ENCODE results near the gene RAB3GAP2.
A peak's percentile ranks its signal among the peaks of the same experiment; 100 is the strongest.
"Not testable (repeated sequence)": the region's sequence is repeated elsewhere in the genome, so short reads cannot be mapped to it uniquely, and the experiment has no call there.

Gene RAB3GAP2

DNA sequence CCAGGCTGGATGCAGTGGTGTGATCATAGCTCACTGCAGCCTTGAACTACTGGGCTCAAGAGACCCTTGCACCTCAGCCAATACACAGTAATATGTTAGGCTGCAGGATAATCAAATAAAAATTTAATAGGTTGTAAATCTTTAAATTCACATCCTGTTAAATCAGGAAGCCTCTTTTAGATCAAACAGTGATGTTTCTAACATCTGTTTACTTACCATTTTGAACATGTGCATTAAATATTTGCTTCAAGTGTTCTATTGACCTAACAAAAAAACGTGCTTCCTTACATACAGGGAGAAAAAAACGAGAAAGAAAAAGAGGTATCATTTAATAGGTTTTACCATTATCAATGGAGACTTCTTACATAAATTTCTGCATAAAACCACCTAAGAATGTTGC is 107.7 kb downstream of the RAB3GAP2 start:
- H3K9me3 Mint-ChIP-seq = no peaks in the 10 kb centered on the region
- DNase-seq (ENCODE audit: low spot score in 2 of 2) (no peak), ATAC-seq (replicated peaks; ENCODE audit: extremely low read depth, poor library complexity, severe bottlenecking) (no peak)
- no peak overlapping the region for H3K27ac Mint-ChIP-seq (ENCODE audit: low read depth)
- H3K36me3 Mint-ChIP-seq (ENCODE audit: insufficient read depth) = peaks cover 35% of the 10 kb centered on the region
- H3K27me3 Mint-ChIP-seq = no peaks in the 10 kb centered on the region
- H3K4me1 Mint-ChIP-seq = peaks cover 8% of the 10 kb centered on the region
- H3K4me3 Mint-ChIP-seq = no peak overlapping the region

DNA sequence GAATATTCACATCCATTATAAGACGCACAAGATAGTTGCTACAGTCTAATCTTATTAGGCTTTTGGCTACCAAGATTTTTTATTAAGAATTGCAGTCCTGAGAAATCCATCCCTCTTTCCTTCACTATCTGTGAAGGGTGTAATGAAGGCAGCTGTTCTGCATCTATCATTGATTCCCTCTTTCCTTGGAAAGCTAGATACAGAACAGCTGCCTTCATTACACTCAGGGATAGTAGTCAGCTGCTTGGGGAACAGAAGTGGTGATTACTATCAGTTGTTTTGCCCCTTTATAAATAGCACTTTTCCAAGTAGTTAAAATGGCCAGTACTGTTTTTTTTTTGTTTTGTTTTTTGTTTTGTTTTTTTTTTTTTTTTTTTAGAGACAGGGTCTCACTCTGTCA is 108.1 kb downstream of the RAB3GAP2 start:
- DNase-seq (ENCODE audit: low spot score in 2 of 2) = no peak
- Mint-ChIP-seq H3K9me3 (no peaks in the 10 kb centered on the region), H3K27ac (ENCODE audit: low read depth) (no peak overlapping the region), H3K27me3 (no peaks in the 10 kb centered on the region), H3K4me3 (no peak overlapping the region), H3K36me3 (ENCODE audit: insufficient read depth) (peaks cover 31% of the 10 kb centered on the region), H3K4me1 (peaks cover 5% of the 10 kb centered on the region)
- no peak for ATAC-seq (replicated peaks; ENCODE audit: extremely low read depth, poor library complexity, severe bottlenecking)

DNA sequence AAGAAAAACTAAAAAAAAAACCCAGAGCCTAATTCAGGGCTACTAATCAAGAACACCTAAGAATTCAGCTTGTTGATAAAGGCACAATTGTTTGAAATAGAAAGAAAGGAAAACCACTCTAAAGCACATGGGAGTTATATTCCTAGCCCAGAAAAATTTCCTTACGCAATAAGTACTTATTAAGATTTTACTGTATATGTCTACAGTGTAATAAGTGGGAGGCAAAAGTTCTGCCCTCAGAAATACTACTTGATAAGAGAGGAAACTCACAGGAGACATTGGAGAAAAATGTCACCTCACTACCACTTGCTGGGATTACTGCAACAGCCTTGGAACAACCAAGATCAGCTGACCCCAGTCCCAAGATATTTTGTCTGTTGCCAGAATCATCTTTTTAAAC is 112.2 kb downstream of the RAB3GAP2 start:
- ATAC-seq (replicated peaks; ENCODE audit: extremely low read depth, poor library complexity, severe bottlenecking) = no peak
- no peak for DNase-seq (ENCODE audit: low spot score in 2 of 2)
- H3K27ac Mint-ChIP-seq (ENCODE audit: low read depth) = peak overlapping the region; percentile 19
- H3K4me3 Mint-ChIP-seq = no peak overlapping the region
- H3K4me1 Mint-ChIP-seq = peaks cover 13% of the 10 kb centered on the region
- H3K27me3 Mint-ChIP-seq = no peaks in the 10 kb centered on the region
- H3K36me3 Mint-ChIP-seq (ENCODE audit: insufficient read depth) = peaks cover 29% of the 10 kb centered on the region
- no peaks in the 10 kb centered on the region for H3K9me3 Mint-ChIP-seq

DNA sequence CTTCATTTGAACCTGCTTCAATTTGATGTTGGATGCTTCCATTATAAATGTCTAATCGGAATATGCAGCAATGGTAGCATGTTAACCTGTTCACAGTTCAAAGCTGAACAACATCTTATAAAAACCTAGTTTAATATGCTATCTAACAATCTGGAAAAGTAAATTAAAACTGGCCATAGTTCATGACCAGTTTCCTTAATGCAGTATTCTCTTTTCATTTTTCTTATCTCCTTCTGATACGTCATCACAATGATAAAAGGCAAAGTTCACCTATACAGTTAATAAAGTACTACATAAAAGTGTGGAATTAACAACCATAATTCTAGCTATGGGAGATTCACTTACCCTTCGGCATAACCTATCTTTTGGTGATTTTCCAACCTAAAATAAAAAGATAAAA is 113.2 kb downstream of the RAB3GAP2 start:
- no peak overlapping the region for H3K4me3 Mint-ChIP-seq
- ATAC-seq (replicated peaks; ENCODE audit: extremely low read depth, poor library complexity, severe bottlenecking) (no peak), DNase-seq (ENCODE audit: low spot score in 2 of 2) (no peak)
- peaks cover 13% of the 10 kb centered on the region for H3K4me1 Mint-ChIP-seq
- H3K27me3 Mint-ChIP-seq = no peaks in the 10 kb centered on the region
- H3K9me3 Mint-ChIP-seq = no peaks in the 10 kb centered on the region
- H3K27ac Mint-ChIP-seq (ENCODE audit: low read depth) = no peak overlapping the region
- peaks cover 31% of the 10 kb centered on the region for H3K36me3 Mint-ChIP-seq (ENCODE audit: insufficient read depth)

DNA sequence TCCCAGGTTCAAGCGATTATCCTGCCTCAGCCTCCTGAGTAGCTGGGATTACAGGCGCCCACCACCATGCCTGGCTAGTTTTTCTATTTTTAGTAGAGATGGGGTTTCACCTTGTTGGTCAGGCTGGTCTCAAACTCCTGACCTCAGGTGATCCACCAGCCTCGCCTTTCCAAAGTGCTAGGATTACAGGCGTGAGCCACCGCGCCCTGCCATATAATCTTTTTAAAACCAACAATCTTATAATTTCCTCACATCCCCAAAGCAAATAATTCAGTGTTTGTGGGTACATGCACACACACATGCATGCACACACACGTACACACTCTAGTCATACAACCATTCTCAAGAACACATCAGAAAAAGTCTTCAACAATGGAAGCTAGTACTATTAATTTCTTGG is 113.7 kb downstream of the RAB3GAP2 start:
- H3K9me3 Mint-ChIP-seq; ATAC-seq (replicated peaks; ENCODE audit: extremely low read depth, poor library complexity, severe bottlenecking); H3K4me3 Mint-ChIP-seq; H3K27me3 Mint-ChIP-seq; DNase-seq (ENCODE audit: low spot score in 2 of 2); H3K27ac Mint-ChIP-seq (ENCODE audit: low read depth): not testable (repeated sequence)
- H3K36me3 Mint-ChIP-seq (ENCODE audit: insufficient read depth) = peaks cover 34% of the 10 kb centered on the region
- peaks cover 13% of the 10 kb centered on the region for H3K4me1 Mint-ChIP-seq

DNA sequence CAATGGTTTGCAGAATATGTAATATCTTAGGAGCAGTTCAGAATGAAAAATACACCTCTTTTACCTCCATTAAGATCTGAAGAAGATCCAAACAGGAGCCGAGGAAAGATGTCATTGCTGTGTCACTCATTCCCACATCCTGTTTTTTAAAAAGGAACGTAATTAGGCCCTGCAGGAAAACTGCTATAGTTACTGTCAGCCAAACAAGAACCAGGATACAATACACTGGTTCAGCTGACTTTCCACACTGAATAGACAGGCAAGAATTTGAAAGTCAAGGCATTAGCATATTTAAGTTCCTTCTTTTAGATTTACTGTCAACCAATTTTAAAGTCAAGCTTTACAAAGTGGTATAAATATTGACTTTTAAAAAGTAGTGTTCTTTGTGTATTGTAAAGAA is 114.5 kb downstream of the RAB3GAP2 start:
- peaks cover 37% of the 10 kb centered on the region for H3K36me3 Mint-ChIP-seq (ENCODE audit: insufficient read depth)
- H3K27ac Mint-ChIP-seq (ENCODE audit: low read depth) = no peak overlapping the region
- H3K4me1 Mint-ChIP-seq = peaks cover 13% of the 10 kb centered on the region
- DNase-seq (ENCODE audit: low spot score in 2 of 2) (no peak), ATAC-seq (replicated peaks; ENCODE audit: extremely low read depth, poor library complexity, severe bottlenecking) (no peak)
- no peaks in the 10 kb centered on the region for H3K27me3 Mint-ChIP-seq
- no peak overlapping the region for H3K4me3 Mint-ChIP-seq
- H3K9me3 Mint-ChIP-seq = no peaks in the 10 kb centered on the region

DNA sequence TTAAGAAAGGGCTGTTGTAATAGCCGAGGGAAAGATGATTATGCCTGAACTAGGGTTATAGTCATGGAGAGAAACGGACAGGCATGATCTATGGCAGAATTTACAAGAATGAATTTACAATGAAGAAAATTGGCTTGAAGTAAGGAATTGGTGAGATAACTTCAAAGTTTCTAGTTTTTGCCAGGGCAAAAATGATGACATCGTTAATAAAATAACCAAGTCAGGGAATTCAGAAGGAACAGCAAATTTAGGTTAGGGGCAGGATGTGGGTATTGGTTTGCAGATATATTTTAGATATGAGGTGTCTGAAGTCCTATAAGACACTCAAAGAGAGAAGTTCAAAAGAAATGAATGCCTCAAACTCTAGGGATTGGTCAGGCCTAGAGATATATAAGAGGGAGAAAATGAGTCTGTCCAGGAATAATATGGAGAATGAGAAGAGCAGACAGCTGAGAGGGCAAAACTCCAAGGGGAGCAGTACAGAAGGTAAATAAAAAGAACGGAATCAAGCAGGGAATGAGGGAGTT is 115.6 kb downstream of the RAB3GAP2 start:
- Mint-ChIP-seq H3K4me3 (no peak overlapping the region), H3K4me1 (peaks cover 13% of the 10 kb centered on the region), H3K27ac (ENCODE audit: low read depth) (peak overlapping the region; percentile 24), H3K9me3 (no peaks in the 10 kb centered on the region), H3K36me3 (ENCODE audit: insufficient read depth) (peaks cover 41% of the 10 kb centered on the region), H3K27me3 (no peaks in the 10 kb centered on the region)
- DNase-seq (ENCODE audit: low spot score in 2 of 2) (no peak), ATAC-seq (replicated peaks; ENCODE audit: extremely low read depth, poor library complexity, severe bottlenecking) (no peak)

DNA sequence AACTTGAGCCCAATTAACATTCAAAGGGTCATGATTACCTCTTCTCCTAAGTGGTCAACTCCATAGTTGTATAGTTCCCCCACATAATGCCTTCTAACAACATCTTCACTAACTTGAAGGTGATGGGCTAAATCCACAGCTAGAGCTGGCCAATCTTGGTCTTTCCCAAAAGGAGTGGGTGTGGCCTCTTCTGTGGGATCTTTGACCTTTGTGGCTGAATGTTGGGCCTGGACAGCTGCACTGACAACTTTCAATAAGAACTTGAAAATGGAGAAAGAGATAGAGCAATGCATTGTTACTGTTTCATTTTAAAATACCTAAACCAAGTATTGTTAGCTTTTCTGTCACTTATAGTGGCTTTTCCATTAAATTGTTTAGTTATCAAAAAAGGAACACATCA is 119.1 kb downstream of the RAB3GAP2 start:
- DNase-seq (ENCODE audit: low spot score in 2 of 2) = no peak
- Mint-ChIP-seq H3K27ac (ENCODE audit: low read depth) (no peak overlapping the region), H3K27me3 (no peaks in the 10 kb centered on the region), H3K4me3 (no peak overlapping the region), H3K4me1 (peaks cover 9% of the 10 kb centered on the region), H3K36me3 (ENCODE audit: insufficient read depth) (peaks cover 36% of the 10 kb centered on the region), H3K9me3 (no peaks in the 10 kb centered on the region)
- no peak for ATAC-seq (replicated peaks; ENCODE audit: extremely low read depth, poor library complexity, severe bottlenecking)

DNA sequence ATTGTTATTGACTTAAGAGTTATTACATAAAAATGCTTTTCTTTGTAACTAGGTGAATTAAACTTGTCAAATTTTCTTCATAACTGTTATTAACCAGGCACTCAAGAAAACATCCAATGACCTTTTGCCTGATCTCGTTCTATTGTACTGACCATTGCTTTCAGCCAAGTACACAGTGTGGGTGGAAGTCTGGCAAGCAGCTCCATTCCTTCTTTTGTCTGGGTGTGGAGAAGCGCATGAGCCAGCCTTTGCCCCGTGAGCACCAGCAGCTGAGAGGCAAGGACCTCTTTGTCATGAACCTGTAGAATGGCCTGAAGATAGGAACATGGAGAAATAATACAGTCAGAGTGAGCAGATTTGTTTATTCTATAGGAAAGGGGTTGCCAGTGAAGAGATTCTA is 120.8 kb downstream of the RAB3GAP2 start:
- Mint-ChIP-seq H3K4me3 (no peak overlapping the region), H3K27me3 (no peaks in the 10 kb centered on the region), H3K9me3 (no peaks in the 10 kb centered on the region), H3K27ac (ENCODE audit: low read depth) (no peak overlapping the region), H3K36me3 (ENCODE audit: insufficient read depth) (peaks cover 35% of the 10 kb centered on the region), H3K4me1 (peaks cover 3% of the 10 kb centered on the region)
- no peak for ATAC-seq (replicated peaks; ENCODE audit: extremely low read depth, poor library complexity, severe bottlenecking)
- DNase-seq (ENCODE audit: low spot score in 2 of 2) = no peak

DNA sequence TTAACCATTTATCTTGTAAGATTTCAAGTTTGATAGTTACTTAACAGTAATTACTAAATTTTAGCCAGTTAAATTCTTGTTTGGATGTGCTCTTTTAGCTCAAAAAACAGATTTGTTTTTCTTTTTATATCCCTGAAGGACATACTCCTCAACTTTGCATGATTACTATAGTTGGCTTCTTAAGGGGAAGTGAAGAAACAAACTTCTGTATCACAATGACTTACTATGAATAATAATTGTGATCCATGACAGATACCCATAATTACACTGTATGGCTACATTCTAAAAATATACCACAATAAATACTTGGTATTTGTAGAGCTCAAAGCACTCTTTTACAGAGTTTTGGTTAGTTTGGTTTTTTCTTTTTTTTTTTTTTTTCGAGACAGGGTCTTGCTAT is 122.5 kb downstream of the RAB3GAP2 start:
- Mint-ChIP-seq H3K4me3 (no peak overlapping the region), H3K9me3 (no peaks in the 10 kb centered on the region), H3K4me1 (no peaks in the 10 kb centered on the region), H3K36me3 (ENCODE audit: insufficient read depth) (peaks cover 38% of the 10 kb centered on the region), H3K27me3 (no peaks in the 10 kb centered on the region), H3K27ac (ENCODE audit: low read depth) (no peak overlapping the region)
- ATAC-seq (replicated peaks; ENCODE audit: extremely low read depth, poor library complexity, severe bottlenecking) (no peak), DNase-seq (ENCODE audit: low spot score in 2 of 2) (no peak)

DNA sequence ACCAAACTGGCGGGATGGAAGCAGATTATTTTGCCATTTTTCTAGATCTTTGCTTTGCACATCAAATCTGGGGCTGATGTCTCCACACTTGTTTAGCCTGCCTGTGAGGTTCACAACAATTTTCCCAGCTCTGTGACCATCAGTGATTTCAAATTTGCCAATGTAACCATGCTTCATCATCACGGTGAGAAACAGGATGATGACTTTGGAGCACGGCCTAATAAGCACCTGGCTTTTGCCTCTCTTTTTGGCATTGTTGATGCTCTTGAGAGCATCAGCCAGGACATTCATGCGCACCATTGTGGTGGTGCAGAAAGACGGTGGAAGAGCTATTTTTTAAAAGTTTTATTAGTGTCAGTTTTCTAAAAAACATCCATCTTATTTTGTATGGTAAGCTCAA is 128.2 kb downstream of the RAB3GAP2 start:
- no peaks in the 10 kb centered on the region for H3K9me3 Mint-ChIP-seq
- no peak for ATAC-seq (replicated peaks; ENCODE audit: extremely low read depth, poor library complexity, severe bottlenecking)
- H3K4me1 Mint-ChIP-seq = no peaks in the 10 kb centered on the region
- H3K36me3 Mint-ChIP-seq (ENCODE audit: insufficient read depth) = peaks cover 44% of the 10 kb centered on the region
- no peak for DNase-seq (ENCODE audit: low spot score in 2 of 2)
- no peak overlapping the region for H3K4me3 Mint-ChIP-seq
- H3K27ac Mint-ChIP-seq (ENCODE audit: low read depth) = no peak overlapping the region
- H3K27me3 Mint-ChIP-seq = no peaks in the 10 kb centered on the region

DNA sequence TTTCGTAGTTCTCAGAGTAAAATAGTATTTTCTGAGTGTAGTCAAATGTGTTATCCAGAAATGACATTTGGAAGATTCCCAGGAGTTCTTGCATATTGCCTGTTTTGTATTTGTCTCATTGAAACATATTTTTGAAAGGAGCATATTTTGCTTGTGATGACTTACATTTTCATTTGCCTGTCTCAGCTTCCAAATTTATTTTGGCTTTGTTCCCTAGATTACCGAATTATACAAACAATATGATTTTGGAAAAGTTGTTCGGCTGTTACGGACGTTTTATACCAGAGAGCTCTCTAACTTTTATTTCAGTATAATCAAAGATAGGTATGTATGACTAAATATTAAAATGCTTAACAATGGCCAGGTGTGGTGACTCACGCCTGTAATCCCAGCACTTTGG is 132.3 kb downstream of the RAB3GAP2 start:
- Mint-ChIP-seq H3K27ac (ENCODE audit: low read depth) (peak overlapping the region; percentile 46), H3K36me3 (ENCODE audit: insufficient read depth) (peaks cover 59% of the 10 kb centered on the region), H3K4me3 (no peak overlapping the region), H3K9me3 (no peaks in the 10 kb centered on the region), H3K4me1 (peaks cover 10% of the 10 kb centered on the region), H3K27me3 (no peaks in the 10 kb centered on the region)
- ATAC-seq (replicated peaks; ENCODE audit: extremely low read depth, poor library complexity, severe bottlenecking) (no peak), DNase-seq (ENCODE audit: low spot score in 2 of 2) (no peak)

DNA sequence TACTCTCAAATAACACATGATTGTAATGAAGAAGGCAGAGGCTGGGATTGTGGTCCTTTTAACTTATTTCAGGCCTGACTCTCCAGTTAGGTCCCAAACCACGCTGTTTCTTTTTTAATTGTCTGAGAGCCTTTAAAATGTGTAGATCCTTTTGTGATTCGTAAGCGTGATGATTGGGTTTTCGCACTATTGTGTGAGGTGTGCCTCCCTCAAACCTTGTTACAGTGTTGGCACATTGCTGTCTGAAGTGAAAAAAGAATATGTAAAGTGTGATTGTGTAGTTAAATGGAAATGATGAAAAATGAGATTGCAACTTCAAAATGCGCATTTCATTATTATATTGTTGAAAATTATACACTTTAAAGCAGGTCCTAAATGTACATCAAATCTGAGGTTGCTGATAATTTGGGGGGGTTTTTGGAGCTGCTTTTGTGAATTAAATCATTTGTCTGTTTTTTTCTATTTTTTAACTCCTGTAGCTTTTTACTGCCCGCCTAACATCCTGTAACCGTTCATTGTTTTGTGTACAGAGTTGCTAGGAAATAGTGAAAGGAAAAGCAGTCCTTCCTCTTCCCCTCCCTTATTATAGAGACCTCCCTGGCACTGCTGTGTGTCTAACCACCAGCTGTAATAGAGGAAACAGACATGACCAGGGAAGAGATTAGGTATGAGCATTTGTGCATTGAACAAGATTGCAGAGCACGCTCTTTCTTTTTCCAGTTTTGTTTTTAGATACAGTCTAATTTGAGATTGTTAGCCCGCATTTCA is 135.1 kb downstream of the RAB3GAP2 start:
- DNase-seq (ENCODE audit: low spot score in 2 of 2) = no peak
- peaks cover 19% of the 10 kb centered on the region for H3K4me1 Mint-ChIP-seq
- H3K4me3 Mint-ChIP-seq = peak overlapping the region; percentile 40
- H3K27ac Mint-ChIP-seq (ENCODE audit: low read depth) = peak overlapping the region; percentile 81
- peak; percentile 91 for ATAC-seq (replicated peaks; ENCODE audit: extremely low read depth, poor library complexity, severe bottlenecking)
- H3K36me3 Mint-ChIP-seq (ENCODE audit: insufficient read depth) = peaks cover 63% of the 10 kb centered on the region
- H3K27me3 Mint-ChIP-seq = no peaks in the 10 kb centered on the region
- H3K9me3 Mint-ChIP-seq = no peaks in the 10 kb centered on the region
